Measurements from ENCODE around the gene NABP2.

GRCh38 chr12:56212361-56212760 lies 11.8 kb upstream of the NABP2 start:
- TF ChIP-seq POLR2A (IDR thresholded peaks at IDR 0.05) (no peak), EP300 (IDR thresholded peaks at IDR 0.05) (no peak)
